IMR-90 (cell line): ENCODE measurements around the gene TCAP. TPM values are rescaled to one million over a fixed set of nuclear protein-coding genes. Genes with fewer than 3 reads are reported as not detected.

Source experiments
- ATAC-seq: fragments of 200-7000 bp; cut with Tn5 transposase; 2 replicates; pipeline ENCODE4 v1.9.1; 2020; ENCODE audit warnings: low read depth, mild to moderate bottlenecking, moderate library complexity
- BruUV-seq: library from RNA; stranded (reverse); fragments of 400-500 nt; replicated peaks from 2 replicates; lab custom pipeline; 2021; lab: Mats Ljungman, UMichigan
- CTCF ChIA-PET: fragments of 300-600 bp; formaldehyde crosslinking; extraction: SDS; loops from one replicate; lab custom pipeline; 2021; ENCODE audit warnings: antibody characterized with exemption; lab: Yijun Ruan, JAX
- POLR2A ChIA-PET: fragments of 300-600 bp; sonication (Branson Sonifier 250); formaldehyde crosslinking; loops from one replicate; lab custom pipeline; 2022; ENCODE audit warnings: antibody characterized with exemption; ENCODE audit not compliant: unreplicated experiment; lab: Charles Lee
- DNase-seq: peaks from one replicate; pipeline ENCODE4 v3.0.0; 2013
- H2AFZ ChIP-seq: replicated peaks from 2 replicates; pipeline ENCODE3; 2013; ENCODE audit warnings: low read length, mild to moderate bottlenecking; ENCODE audit not compliant: poor library complexity
- H2AK5ac ChIP-seq: 2 replicates; pipeline ENCODE4 v1.6.1; 2013; ENCODE audit warnings: low read depth, low read length, inconsistent platforms
- H2AK9ac ChIP-seq: replicated peaks from 2 replicates; pipeline ENCODE3; 2013; ENCODE audit warnings: mild to moderate bottlenecking, low read depth, low read length, moderate library complexity; ENCODE audit not compliant: poor library complexity
- H2BK120ac ChIP-seq: 2 replicates; pipeline ENCODE4 v1.6.1; 2013; ENCODE audit warnings: low read depth, low read length, inconsistent platforms
- H2BK15ac ChIP-seq: 3 replicates; pipeline ENCODE4 v1.6.1; 2013; ENCODE audit warnings: low read depth, low read length, inconsistent platforms
- H2BK20ac ChIP-seq: 2 replicates; pipeline ENCODE4 v1.6.1; 2013; ENCODE audit warnings: low read depth, mild to moderate bottlenecking, inconsistent platforms, low read length, moderate library complexity
- H2BK5ac ChIP-seq: 2 replicates; pipeline ENCODE4 v1.6.1; 2013; ENCODE audit warnings: mild to moderate bottlenecking, low read depth, low read length, inconsistent platforms; ENCODE audit not compliant: poor library complexity, severe bottlenecking
- H3K14ac ChIP-seq: replicated peaks from 2 replicates; pipeline ENCODE4 v1.6.1; 2013; ENCODE audit warnings: low read depth, low read length, inconsistent platforms
- H3K18ac ChIP-seq: 2 replicates; pipeline ENCODE4 v1.6.1; 2013; ENCODE audit warnings: low read depth, low read length, control low read depth
- H3K23ac ChIP-seq: 2 replicates; pipeline ENCODE4 v1.6.1; 2013; ENCODE audit warnings: low read depth, low read length, inconsistent platforms
- H3K27ac ChIP-seq: 2 replicates; pipeline ENCODE4 v1.5.1; 2013; ENCODE audit warnings: mild to moderate bottlenecking, control low read depth, low read length; ENCODE audit not compliant: insufficient read depth
- H3K27me3 ChIP-seq: 2 replicates; pipeline ENCODE4 v1.6.1; 2013; ENCODE audit warnings: low read length; ENCODE audit not compliant: control insufficient read depth, insufficient read depth
- H3K36me3 ChIP-seq: 2 replicates; pipeline ENCODE4 v1.6.1; 2013; ENCODE audit warnings: low read length, mixed read lengths; ENCODE audit not compliant: control insufficient read depth, insufficient read depth
- H3K4ac ChIP-seq: 2 replicates; pipeline ENCODE4 v1.6.1; 2013; ENCODE audit warnings: low read depth, low read length, inconsistent platforms
- H3K4me1 ChIP-seq: 2 replicates; pipeline ENCODE4 v1.6.1; 2013; ENCODE audit warnings: low read length, mixed read lengths; ENCODE audit not compliant: control insufficient read depth, insufficient read depth
- H3K4me2 ChIP-seq: 2 replicates; pipeline ENCODE4 v1.6.1; 2013; ENCODE audit warnings: low read depth, mild to moderate bottlenecking, control low read depth, low read length, moderate library complexity
- H3K4me3 ChIP-seq: 2 replicates; pipeline ENCODE4 v1.5.1; 2013; ENCODE audit warnings: low read depth, mild to moderate bottlenecking, control low read depth, low read length, moderate library complexity; ENCODE audit not compliant: insufficient read depth
- H3K56ac ChIP-seq: 2 replicates; pipeline ENCODE4 v1.6.1; 2013; ENCODE audit warnings: low read length, inconsistent platforms; ENCODE audit not compliant: insufficient read depth; ENCODE audit errors: extremely low read depth
- H3K79me1 ChIP-seq, 2 experiments: 2 replicates each; pipeline ENCODE4 v1.6.1; 2013; ENCODE audit warnings: low read length in 2 of 2, inconsistent platforms in 1 of 2, low read depth in 1 of 2
- H3K9ac ChIP-seq: 2 replicates; pipeline ENCODE4 v1.6.1; 2013; ENCODE audit warnings: low read depth, low read length, control low read depth
- H3K9me1 ChIP-seq: 2 replicates; pipeline ENCODE4 v1.6.1; 2013; ENCODE audit warnings: low read length, inconsistent platforms; ENCODE audit not compliant: insufficient read depth
- H3K9me3 ChIP-seq: 2 replicates; pipeline ENCODE4 v1.6.1; 2013; ENCODE audit warnings: low read length; ENCODE audit not compliant: control insufficient read depth, insufficient read depth
- H4K20me1 ChIP-seq: 2 replicates; pipeline ENCODE4 v1.6.1; 2013; ENCODE audit warnings: low read length, inconsistent platforms; ENCODE audit not compliant: insufficient read depth
- H4K5ac ChIP-seq: 2 replicates; pipeline ENCODE4 v1.6.1; 2013; ENCODE audit warnings: mild to moderate bottlenecking, low read depth, low read length, control low read depth
- H4K8ac ChIP-seq, 2 experiments: 2 replicates each; pipeline ENCODE4 v1.6.1; 2013; ENCODE audit warnings: low read depth in 2 of 2, low read length in 2 of 2, control low read depth in 1 of 2, inconsistent platforms in 1 of 2
- H4K91ac ChIP-seq: 2 replicates; pipeline ENCODE4 v1.6.1; 2013; ENCODE audit warnings: low read depth, low read length, inconsistent platforms; ENCODE audit not compliant: insufficient read depth
- BHLHE40 ChIP-seq: fragments of 150-350 bp; IDR thresholded peaks from 2 replicates; pipeline ENCODE4 v1.6.1; 2016; ENCODE audit warnings: mild to moderate bottlenecking, low read depth, low read length
- CEBPB ChIP-seq: IDR thresholded peaks from 2 replicates; pipeline ENCODE4 v1.6.1; 2012; ENCODE audit warnings: low read depth, low read length, improper control_type of control experiment
- CHD1 ChIP-seq: IDR thresholded peaks from 2 replicates; pipeline ENCODE4 v1.6.1; 2012; ENCODE audit warnings: low read depth, low read length, improper control_type of control experiment
- CTCF ChIP-seq: conservative IDR thresholded peaks from 2 replicates; pipeline ENCODE4 v1.5.1; 2012; ENCODE audit warnings: mild to moderate bottlenecking, low read depth, low read length, improper control_type of control experiment
- ELK1 ChIP-seq: fragments of 150-350 bp; IDR thresholded peaks from 2 replicates; pipeline ENCODE4 v1.6.1; 2016; ENCODE audit warnings: low read depth, mild to moderate bottlenecking, low read length, moderate library complexity, borderline replicate concordance
- FOS ChIP-seq: fragments of 150-350 bp; IDR thresholded peaks from 2 replicates; pipeline ENCODE4 v1.6.1; 2016; ENCODE audit warnings: low read depth, low read length
- MAFK ChIP-seq: IDR thresholded peaks from 2 replicates; pipeline ENCODE4 v1.6.1; 2012; ENCODE audit warnings: low read depth, low read length, improper control_type of control experiment
- MAZ ChIP-seq: IDR thresholded peaks from 2 replicates; pipeline ENCODE4 v1.6.1; 2012; ENCODE audit warnings: low read depth, mild to moderate bottlenecking, low read length, improper control_type of control experiment, moderate library complexity, borderline replicate concordance
- MXI1 ChIP-seq: IDR thresholded peaks from 2 replicates; pipeline ENCODE4 v1.6.1; 2012; ENCODE audit warnings: low read depth, mild to moderate bottlenecking, low read length, moderate library complexity, borderline replicate concordance
- NFE2L2 ChIP-seq: fragments of 150-350 bp; IDR thresholded peaks from 2 replicates; pipeline ENCODE4 v1.6.1; 2016; ENCODE audit warnings: low read depth, mild to moderate bottlenecking, low read length
- POLR2A ChIP-seq: IDR thresholded peaks from 2 replicates; pipeline ENCODE4 v1.6.1; 2012; ENCODE audit warnings: mild to moderate bottlenecking, low read depth, low read length
- RAD21 ChIP-seq: IDR thresholded peaks from 2 replicates; pipeline ENCODE4 v1.6.1; 2012; ENCODE audit warnings: low read length, improper control_type of control experiment
- RCOR1 ChIP-seq: IDR thresholded peaks from 2 replicates; pipeline ENCODE4 v1.6.1; 2012; ENCODE audit warnings: mild to moderate bottlenecking, low read length, improper control_type of control experiment; ENCODE audit not compliant: insufficient replicate concordance
- RFX5 ChIP-seq: IDR thresholded peaks from 2 replicates; pipeline ENCODE4 v1.8.0; 2012; ENCODE audit warnings: low read depth, mild to moderate bottlenecking, low read length, moderate library complexity
- SMC3 ChIP-seq: fragments of 150-350 bp; IDR thresholded peaks from 2 replicates; pipeline ENCODE4 v1.6.1; 2016; ENCODE audit warnings: low read depth, mild to moderate bottlenecking, antibody characterized with exemption, low read length, moderate library complexity
- USF2 ChIP-seq: fragments of 150-350 bp; IDR thresholded peaks from 2 replicates; pipeline ENCODE4 v1.6.1; 2017; ENCODE audit warnings: mild to moderate bottlenecking, antibody characterized with exemption, low read length, low read depth
- WGBS, 2 experiments: methylation state at CpG; one replicate each; pipeline versions ENCODE4 v1.1.5 to v1.1.7; 2013; ENCODE audit warnings: missing lambda C conversion rate in 2 of 2; ENCODE audit not compliant: insufficient read length in 1 of 2; ENCODE audit errors: extremely low coverage in 2 of 2; 5-methylcytosine and 5-hydroxymethylcytosine counted together
- dilution Hi-C: fragments of 300-500 bp; cut with HindIII; formaldehyde crosslinking; loops from one replicate; pipeline ENCODE4 v1.14.3; 2018; ENCODE audit warnings: low sequenced_read_pairs; ENCODE audit not compliant: unreplicated experiment
- in situ Hi-C: fragments of 300-500 bp; cut with MboI; formaldehyde crosslinking; loops from 3 replicates; pipeline ENCODE4 v1.14.3; 2019; ENCODE audit warnings: low sequenced_read_pairs, inconsistent platforms, mixed read lengths
- intact Hi-C: fragments of 100-400 bp; cut with micrococcal nuclease; formaldehyde crosslinking; loops from 2 replicates; pipeline ENCODE4 v1.10.0; 2022
- polyA plus RNA-seq, 3 experiments: library from polyadenylated mRNA; depleted of rRNA; stranded (reverse); fragments of >200 nt; gene quantifications; 2 replicates each; pipeline ENCODE4 v1.2.3, GENCODE V29; 2012; ENCODE audit warnings: low replicate concordance in 1 of 3
- total RNA-seq: library from RNA; depleted of rRNA; stranded (reverse); fragments of >200 nt; gene quantifications from 2 replicates; pipeline ENCODE4 v1.2.3, GENCODE V29; 2012

Gene TCAP
- total and polyA plus RNA-seq, 2 of the 4 experiments (the other 2 are of a cell fraction): under 0.01 to 0.21 TPM

GRCh38 chr17:39625198-39625785 is 39.9 kb upstream of the TCAP start:
- H4K8ac ChIP-seq: no peak overlapping the region
- no peak overlapping the region for H4K5ac ChIP-seq
- no peaks in the 10 kb centered on the region for H3K9me1 ChIP-seq
- H2AK9ac ChIP-seq: no peak overlapping the region
- no peak overlapping the region for H3K4me3 ChIP-seq
- H4K91ac ChIP-seq: no peak overlapping the region
- H4K20me1 ChIP-seq: no peaks in the 10 kb centered on the region
- H2BK5ac ChIP-seq: no peak overlapping the region
- no peaks in the 10 kb centered on the region for H3K9me3 ChIP-seq
- dilution Hi-C loops: no loop called here
- POLR2A ChIA-PET: no interaction called here
- DNase-seq (no peak), ATAC-seq (no peak)
- no peak overlapping the region for H3K4me2 ChIP-seq
- H2AFZ ChIP-seq: peak overlapping the region; percentile 63
- no peaks in the 10 kb centered on the region for H3K36me3 ChIP-seq
- H2BK20ac ChIP-seq: no peak overlapping the region
- no peak overlapping the region for H3K18ac ChIP-seq
- H3K14ac ChIP-seq: no peak overlapping the region
- no peak overlapping the region for H2BK120ac ChIP-seq
- no peak overlapping the region for H3K4ac ChIP-seq
- H2BK15ac ChIP-seq: no peak overlapping the region
- no peak overlapping the region for H3K23ac ChIP-seq
- in situ Hi-C loops: no loop called here
- no TSS peak for BruUV-seq
- no peak overlapping the region for H2AK5ac ChIP-seq
- TF ChIP-seq FOS (no peak), MAFK (no peak), BHLHE40 (no peak), RFX5 (no peak), NFE2L2 (no peak), MAZ (no peak), RAD21 (no peak), MXI1 (no peak), RCOR1 (no peak), USF2 (no peak), CTCF (no peak), CHD1 (no peak), SMC3 (no peak), ELK1 (no peak), CEBPB (no peak), POLR2A (no peak)
- peaks cover 66% of the 10 kb centered on the region for H3K27me3 ChIP-seq
- no peak overlapping the region; the same call in 1 of the 2 replicates for H3K56ac ChIP-seq
- no peak overlapping the region for H3K27ac ChIP-seq
- 7% methylated on average over 3 of the region's 5 CpGs; no CpG with 5 or more reads in 1 of the 2 experiments for WGBS, 2 experiments
- intact Hi-C loops: loop anchor here (10.0 kb wide), 1 partner anchor 360 kb away; the partner anchor contains the start of gene PSMD3
- H3K9ac ChIP-seq: no peak overlapping the region
- peaks cover 3% of the 10 kb centered on the region; the same call in 1 of the 2 replicates for H3K4me1 ChIP-seq
- no peaks in the 10 kb centered on the region for H3K79me1 ChIP-seq
- CTCF ChIA-PET: no interaction called here
